MM.1S (cell line): ENCODE results near the gene RAMP1.

Source experiments
- DNase-seq: peaks from one replicate; pipeline ENCODE4 v3.0.0-alpha.2; 2015
- H2AFZ ChIP-seq: fragments of 300-600 bp; sonication (generic); 2 replicates; pipeline ENCODE4 v1.6.0; 2016; ENCODE audit warnings: antibody characterized with exemption, low read length
- H3F3A ChIP-seq: fragments of 300-600 bp; sonication (generic); 2 replicates; pipeline ENCODE4 v1.6.1; 2016; ENCODE audit warnings: mild to moderate bottlenecking, antibody characterized with exemption, low read length, moderate library complexity, mixed read lengths; ENCODE audit not compliant: insufficient read depth
- H3K27ac ChIP-seq: fragments of 300-600 bp; sonication (generic); 2 replicates; pipeline ENCODE4 v1.5.1; 2016; ENCODE audit warnings: mild to moderate bottlenecking, low read length
- H3K27me3 ChIP-seq: fragments of 300-600 bp; sonication (generic); replicated peaks from 2 replicates; pipeline ENCODE4 v1.6.0; 2016; ENCODE audit warnings: low read length; ENCODE audit not compliant: insufficient read depth
- H3K36me3 ChIP-seq: fragments of 300-600 bp; sonication (generic); replicated peaks from 2 replicates; pipeline ENCODE4 v1.6.1; 2016; ENCODE audit warnings: mild to moderate bottlenecking, low read length, mixed read lengths; ENCODE audit not compliant: insufficient read depth
- H3K4me1 ChIP-seq: fragments of 300-600 bp; sonication (generic); 2 replicates; pipeline ENCODE4 v1.6.1; 2016; ENCODE audit warnings: low read length, mixed read lengths
- H3K4me2 ChIP-seq: fragments of 300-600 bp; sonication (generic); 2 replicates; pipeline ENCODE4 v1.6.0; 2016; ENCODE audit warnings: low read depth, low read length
- H3K4me3 ChIP-seq: fragments of 300-600 bp; sonication (generic); 2 replicates; pipeline ENCODE4 v1.5.1; 2016; ENCODE audit warnings: low read length, mixed read lengths
- H3K79me2 ChIP-seq: fragments of 300-600 bp; sonication (generic); 2 replicates; pipeline ENCODE4 v1.6.1; 2016; ENCODE audit warnings: mixed run types, low read length, mixed read lengths
- H3K9ac ChIP-seq: fragments of 300-600 bp; sonication (generic); 2 replicates; pipeline ENCODE4 v1.6.1; 2016; ENCODE audit warnings: low read length, mixed read lengths
- H3K9me2 ChIP-seq: fragments of 300-600 bp; sonication (generic); replicated peaks from 2 replicates; pipeline ENCODE4 v1.6.1; 2016; ENCODE audit warnings: mild to moderate bottlenecking, low read length, mixed read lengths; ENCODE audit not compliant: insufficient read depth
- H3K9me3 ChIP-seq: fragments of 300-600 bp; sonication (generic); replicated peaks from 2 replicates; pipeline ENCODE4 v1.6.1; 2016; ENCODE audit warnings: mild to moderate bottlenecking, low read length, mixed read lengths; ENCODE audit not compliant: insufficient read depth
- H4K20me1 ChIP-seq: fragments of 300-600 bp; sonication (generic); 2 replicates; pipeline ENCODE4 v1.6.1; 2016; ENCODE audit warnings: mild to moderate bottlenecking, low read length, moderate library complexity, mixed read lengths; ENCODE audit not compliant: insufficient read depth
- CTCF ChIP-seq: fragments of 300-600 bp; sonication (generic); IDR thresholded peaks from 2 replicates; pipeline ENCODE4 v1.5.1; 2016; ENCODE audit warnings: antibody characterized with exemption, low read length, mixed read lengths
- EZH2 ChIP-seq: fragments of 300-600 bp; sonication (generic); optimal IDR thresholded peaks from 2 replicates; pipeline ENCODE3; 2017; ENCODE audit warnings: low read depth, mild to moderate bottlenecking, antibody characterized with exemption, low read length, mixed read lengths
- EZH2phosphoT487 ChIP-seq: fragments of 300-600 bp; sonication (generic); IDR thresholded peaks from 2 replicates; pipeline ENCODE4 v1.6.1; 2018; ENCODE audit warnings: antibody characterized with exemption, low read length

The RAMP1 gene

GRCh38 chr2:237889811-237890210 lies 30.4 kb downstream of the RAMP1 start:
- H3K4me2 ChIP-seq = no peak overlapping the region
- no peaks in the 10 kb centered on the region for H3K4me1 ChIP-seq
- DNase-seq = no peak
- H3K36me3 ChIP-seq = no peaks in the 10 kb centered on the region
- H3K27ac ChIP-seq = no peak overlapping the region
- no peak overlapping the region for H2AFZ ChIP-seq
- H3K9me2 ChIP-seq = no peaks in the 10 kb centered on the region
- no peaks in the 10 kb centered on the region for H3K27me3 ChIP-seq
- H3K4me3 ChIP-seq = no peak overlapping the region
- H4K20me1 ChIP-seq = no peaks in the 10 kb centered on the region
- no peaks in the 10 kb centered on the region for H3F3A ChIP-seq
- no peaks in the 10 kb centered on the region for H3K79me2 ChIP-seq
- H3K9me3 ChIP-seq = no peaks in the 10 kb centered on the region
- TF ChIP-seq CTCF = no peak
- TF ChIP-seq EZH2 = no peak
- no peak for TF ChIP-seq EZH2phosphoT487
- H3K9ac ChIP-seq = no peak overlapping the region

GRCh38 chr2:237892478-237892877 lies 33.1 kb downstream of the RAMP1 start:
- no peak overlapping the region for H3K27ac ChIP-seq
- no peaks in the 10 kb centered on the region for H3K79me2 ChIP-seq
- no peaks in the 10 kb centered on the region for H3K9me3 ChIP-seq
- no peak overlapping the region for H3K9ac ChIP-seq
- TF ChIP-seq EZH2 = no peak
- H4K20me1 ChIP-seq = no peaks in the 10 kb centered on the region
- no peak overlapping the region for H3K4me3 ChIP-seq
- H3K36me3 ChIP-seq = no peaks in the 10 kb centered on the region
- no peak overlapping the region for H3K4me2 ChIP-seq
- no peaks in the 10 kb centered on the region for H3K4me1 ChIP-seq
- H3K27me3 ChIP-seq = no peaks in the 10 kb centered on the region
- DNase-seq = no peak
- H3K9me2 ChIP-seq = no peaks in the 10 kb centered on the region
- no peak overlapping the region for H2AFZ ChIP-seq
- no peaks in the 10 kb centered on the region for H3F3A ChIP-seq

GRCh38 chr2:237892984-237893595 lies 33.7 kb downstream of the RAMP1 start:
- no peak overlapping the region for H3K27ac ChIP-seq
- H3K79me2 ChIP-seq = no peaks in the 10 kb centered on the region
- H3K9me2 ChIP-seq = no peaks in the 10 kb centered on the region
- H2AFZ ChIP-seq = no peak overlapping the region
- H3K9ac ChIP-seq = no peak overlapping the region
- H3K4me1 ChIP-seq = no peaks in the 10 kb centered on the region
- H3F3A ChIP-seq = no peaks in the 10 kb centered on the region
- no peaks in the 10 kb centered on the region for H3K27me3 ChIP-seq
- DNase-seq = no peak
- no peaks in the 10 kb centered on the region for H3K36me3 ChIP-seq
- H3K4me3 ChIP-seq = no peak overlapping the region
- H3K9me3 ChIP-seq = no peaks in the 10 kb centered on the region
- TF ChIP-seq EZH2phosphoT487 (no peak), EZH2 (no peak)
- no peak overlapping the region for H3K4me2 ChIP-seq
- no peaks in the 10 kb centered on the region for H4K20me1 ChIP-seq

GRCh38 chr2:237894396-237894979 lies 35.1 kb downstream of the RAMP1 start:
- Histone ChIP-seq H3K9me3 (no peaks in the 10 kb centered on the region), H3K4me3 (no peak overlapping the region), H3K9me2 (no peaks in the 10 kb centered on the region), H2AFZ (no peak overlapping the region), H3K4me1 (no peaks in the 10 kb centered on the region), H3K4me2 (no peak overlapping the region), H4K20me1 (no peaks in the 10 kb centered on the region), H3K9ac (no peak overlapping the region), H3K79me2 (no peaks in the 10 kb centered on the region), H3K27ac (no peak overlapping the region), H3F3A (no peaks in the 10 kb centered on the region), H3K27me3 (no peaks in the 10 kb centered on the region), H3K36me3 (no peaks in the 10 kb centered on the region)
- no peak for DNase-seq
- TF ChIP-seq EZH2 (no peak), EZH2phosphoT487 (no peak), CTCF (no peak)
